HG03565 (cell line): Measurements from ENCODE around the gene STAB2.

Experiments
- ATAC-seq: cut with Tn5 transposase; IDR thresholded peaks from one replicate; pipeline ENCODE4 v1.9.1; 2021; ENCODE audit warnings: mild to moderate bottlenecking, moderate library complexity; ENCODE audit not compliant: unreplicated experiment

The STAB2 gene

DNA sequence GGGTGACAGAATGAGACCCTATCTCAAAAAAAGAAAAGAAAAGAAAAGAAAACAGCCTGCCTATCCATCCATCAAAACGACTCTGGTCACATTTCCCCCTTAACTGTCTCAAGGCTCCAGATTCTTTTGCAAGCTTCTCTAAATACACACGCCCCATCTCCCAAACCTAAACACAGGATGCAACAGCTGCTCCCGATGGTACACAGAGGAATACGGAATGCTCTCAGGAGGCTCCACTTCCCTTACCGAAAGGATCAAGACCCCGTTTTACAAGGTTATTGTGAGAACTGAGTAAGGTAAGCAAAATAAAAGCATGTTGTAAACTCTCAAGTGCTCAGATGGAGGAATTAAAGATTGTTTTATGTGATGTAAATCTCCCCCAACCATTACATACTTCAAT lies 191.7 kb downstream of the STAB2 start:
- ATAC-seq = no peak

DNA sequence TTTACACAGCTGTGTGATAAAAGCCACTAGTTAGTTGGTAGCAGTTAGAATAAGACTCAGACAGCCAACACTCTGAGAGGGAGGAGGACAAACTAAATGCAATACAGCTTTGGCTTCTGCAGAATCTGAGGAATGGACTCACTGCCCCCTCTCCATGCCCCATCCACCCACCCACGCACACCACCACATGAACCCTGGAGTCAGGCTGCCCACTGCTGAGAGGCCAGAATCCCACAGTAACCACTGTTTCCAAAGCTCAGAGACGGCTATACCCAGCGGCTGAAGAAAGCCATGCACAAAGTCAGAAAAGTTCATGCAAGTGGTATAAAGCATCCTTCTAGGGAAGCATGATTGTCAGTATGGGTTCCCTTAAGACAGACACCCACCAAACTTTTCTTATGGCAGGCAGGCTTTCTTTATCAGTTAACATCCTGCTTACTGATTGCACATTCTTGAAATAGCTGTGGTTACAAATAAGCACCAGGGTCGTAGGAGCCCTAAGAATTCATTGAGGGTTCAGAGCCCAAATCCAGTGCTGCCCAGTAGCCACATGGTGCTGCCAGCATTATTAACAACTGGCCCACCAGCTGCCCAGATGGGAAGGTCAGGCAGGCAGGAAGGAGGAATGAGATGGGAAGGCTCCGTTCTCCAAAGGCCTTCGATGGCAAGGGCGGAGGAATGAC lies 192.5 kb downstream of the STAB2 start:
- no peak for ATAC-seq

DNA sequence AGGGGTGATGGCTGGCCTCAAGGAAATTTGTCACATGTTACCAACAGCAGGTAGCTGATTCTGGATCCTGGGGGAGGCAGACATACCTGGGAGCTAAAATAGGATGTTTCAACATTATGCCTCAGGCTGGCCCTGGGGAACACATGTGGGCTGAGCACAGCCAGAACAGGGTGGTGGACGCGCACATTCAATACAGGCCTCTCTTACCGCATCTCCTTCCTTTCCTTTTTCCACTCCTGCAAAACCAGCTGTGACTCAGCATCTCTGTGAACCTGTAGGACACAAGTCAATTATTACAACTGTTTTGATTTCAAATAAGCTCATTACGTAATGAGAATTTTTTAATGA lies 193.0 kb downstream of the STAB2 start:
- no peak for ATAC-seq

- no peak for ATAC-seq
These were observed 193.9 kb downstream of the STAB2 start for GRCh38 chr12:103780992-103781391.

GRCh38 chr12:103782399-103782798 lies 195.3 kb downstream of the STAB2 start:
- ATAC-seq = no peak

GRCh38 chr12:103783744-103784664 lies 196.9 kb downstream of the STAB2 start:
- no peak for ATAC-seq

GRCh38 chr12:103785243-103786031 lies 198.4 kb downstream of the STAB2 start:
- no peak for ATAC-seq

DNA sequence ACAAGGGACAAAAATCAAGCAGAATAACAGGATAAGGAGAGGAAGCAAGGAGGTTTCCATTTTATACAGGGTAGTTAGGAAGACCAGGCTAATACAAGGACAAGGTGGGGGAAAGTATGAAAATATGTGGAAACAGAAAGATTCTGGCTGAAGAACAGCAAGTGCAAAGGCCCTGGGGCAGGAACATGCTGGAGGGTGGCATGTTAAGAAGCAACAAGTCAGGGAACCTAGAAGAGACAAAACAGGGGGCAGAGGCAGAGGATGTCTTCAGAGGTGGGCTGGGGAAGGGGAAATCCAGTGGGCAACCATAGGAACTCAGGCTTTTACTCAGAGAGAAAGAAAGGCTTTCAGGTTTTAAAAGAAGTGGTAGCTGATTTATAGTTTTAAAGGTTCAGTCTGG lies 199.1 kb downstream of the STAB2 start:
- no peak for ATAC-seq

- no peak for ATAC-seq
These were observed 204.4 kb downstream of the STAB2 start for GRCh38 chr12:103791350-103791920.

DNA sequence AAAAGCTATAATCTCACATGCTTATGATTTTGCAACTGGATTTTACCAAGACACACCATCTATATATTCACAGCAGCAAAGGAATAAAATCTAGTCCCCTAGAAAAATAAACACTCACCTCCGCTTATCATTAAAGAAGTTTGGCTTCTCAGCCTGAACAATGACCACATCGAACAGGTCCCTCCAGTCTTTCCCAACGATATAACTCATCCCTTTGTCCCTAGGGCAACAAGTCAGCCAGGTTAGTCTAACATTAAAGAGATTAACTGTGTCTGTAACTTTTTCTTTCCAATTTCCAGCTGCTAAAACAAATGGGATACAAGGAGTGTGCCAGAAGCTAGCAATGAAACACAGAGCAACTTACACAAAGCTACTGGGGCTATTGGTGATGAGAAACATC lies 206.0 kb downstream of the STAB2 start:
- no peak for ATAC-seq

DNA sequence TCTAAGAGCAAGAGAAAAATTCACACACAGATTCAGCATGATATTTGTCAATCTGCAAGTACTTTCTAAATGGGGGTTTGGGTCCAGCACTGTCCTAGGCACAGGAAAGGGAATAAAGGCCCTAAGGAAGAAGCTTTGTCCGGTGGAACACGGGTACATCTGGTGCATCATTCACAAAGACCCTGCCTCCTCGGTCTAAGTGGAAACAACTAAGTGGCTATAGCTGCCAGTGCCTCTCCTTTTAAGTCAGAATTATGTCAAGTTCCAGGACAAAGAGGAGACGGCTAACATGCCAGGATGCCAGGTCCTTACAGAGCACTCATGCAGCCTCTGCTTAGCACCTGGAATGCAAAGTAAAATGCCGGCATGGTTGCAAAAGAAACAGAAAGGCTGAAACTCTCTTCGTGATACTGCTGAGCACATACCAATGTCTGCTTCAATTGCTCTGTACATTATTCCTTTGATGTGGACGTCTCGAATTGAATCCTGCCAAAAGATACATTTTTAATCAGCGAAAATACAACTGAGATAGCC lies 206.5 kb downstream of the STAB2 start:
- ATAC-seq = no peak

DNA sequence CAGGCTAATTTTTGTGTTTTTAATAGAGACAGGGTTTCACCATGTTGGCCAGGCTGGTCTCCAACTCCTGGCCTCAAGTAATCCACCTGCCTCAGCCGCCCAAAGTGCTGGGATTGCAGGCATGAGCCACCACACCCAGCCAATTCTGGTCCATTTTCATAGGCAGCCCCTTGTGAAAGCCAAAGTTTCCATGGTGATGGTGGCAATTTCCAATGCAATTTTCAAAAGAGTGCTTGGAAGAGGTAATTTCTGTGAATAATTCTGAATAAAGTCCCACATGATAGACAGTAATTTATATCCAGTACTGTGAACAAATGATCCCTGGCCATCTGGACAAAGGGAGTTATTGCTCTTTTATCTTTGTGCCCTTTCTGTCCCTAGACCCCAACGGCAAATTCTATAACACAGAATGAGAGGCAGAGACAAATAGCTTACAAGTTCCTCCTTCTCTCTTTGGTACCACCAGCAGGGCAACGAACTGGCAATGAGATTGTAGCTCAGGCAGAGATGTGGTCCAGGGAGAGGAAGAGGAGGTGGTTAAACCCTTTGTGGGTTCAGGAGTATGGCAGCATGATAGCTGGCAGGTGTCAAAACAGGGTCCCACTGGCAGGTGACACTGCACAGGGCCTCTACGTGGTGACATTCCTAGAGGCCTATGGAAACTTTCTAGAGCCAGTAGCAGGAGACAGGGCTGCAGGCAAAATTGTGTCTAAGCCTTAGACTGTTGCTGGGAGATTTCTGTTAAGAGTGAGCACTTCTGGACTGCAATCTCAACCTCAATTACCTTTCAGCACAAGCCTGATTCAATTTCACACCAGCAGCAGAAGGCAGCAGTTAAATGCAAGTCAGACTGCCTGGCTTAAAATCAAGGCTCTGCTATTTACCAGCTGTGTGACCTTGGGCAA lies 207.5 kb downstream of the STAB2 start:
- no peak for ATAC-seq

DNA sequence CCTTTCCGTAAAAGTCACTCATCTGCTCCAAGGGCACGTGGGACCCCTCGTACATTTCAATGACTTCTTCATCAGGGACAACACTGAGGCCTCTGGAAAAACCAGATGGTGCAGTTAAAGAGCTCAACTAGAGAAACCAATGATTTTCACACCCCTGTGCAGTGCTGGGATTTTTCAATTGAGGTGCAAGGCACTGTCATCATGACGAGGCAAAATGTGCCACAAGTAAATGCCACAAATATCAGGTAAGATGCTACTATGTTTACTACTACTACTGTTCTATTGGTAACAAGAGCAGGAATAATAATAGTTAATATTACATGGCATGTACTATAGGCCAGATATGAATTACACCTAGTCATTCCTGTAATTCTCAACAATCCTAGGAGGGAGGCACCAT lies 211.5 kb downstream of the STAB2 start:
- ATAC-seq = no peak

GRCh38 chr12:103799504-103799856 lies 212.4 kb downstream of the STAB2 start:
- no peak for ATAC-seq

DNA sequence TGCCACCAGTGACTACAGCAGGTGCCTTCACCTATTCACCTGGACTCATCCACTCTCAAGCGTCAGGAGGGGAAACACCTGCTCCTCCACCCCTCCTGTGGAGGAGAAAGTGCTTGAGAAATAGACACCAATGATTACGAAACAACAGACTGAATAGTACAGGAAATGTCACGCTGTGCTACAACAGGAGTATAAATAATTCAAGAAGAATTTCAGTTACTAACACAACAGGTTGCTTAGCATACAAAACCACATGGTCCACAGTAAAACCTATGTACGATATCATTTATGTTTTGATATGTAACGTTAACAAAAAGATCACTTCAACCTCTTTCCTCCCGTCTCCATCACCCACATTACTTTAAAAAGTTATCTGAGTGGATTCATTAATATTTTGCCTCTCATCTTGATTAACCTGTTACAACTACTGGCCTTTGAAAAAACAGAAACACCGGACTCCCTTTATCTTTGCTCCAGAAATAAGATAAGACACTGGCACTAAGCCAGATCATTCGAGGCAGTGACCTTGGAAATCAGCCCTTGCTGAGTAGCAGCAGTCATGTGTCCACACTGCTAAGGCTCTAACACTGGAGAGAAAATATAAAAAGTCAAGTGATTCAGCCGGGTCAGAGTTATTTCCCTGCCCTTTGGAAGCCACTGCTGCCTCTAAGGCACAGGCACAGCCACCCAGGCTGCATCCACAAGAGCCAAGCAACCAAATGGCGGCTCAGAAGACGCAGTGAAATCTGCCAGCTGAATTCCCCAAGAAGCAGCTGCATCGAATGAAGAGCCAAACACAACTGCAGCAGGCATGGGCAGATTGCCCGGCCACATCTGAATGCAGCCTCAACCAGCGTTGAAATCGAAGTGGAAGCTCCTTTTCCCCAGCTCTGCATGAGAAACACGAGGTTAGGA lies 213.0 kb downstream of the STAB2 start:
- ATAC-seq = no peak

- ATAC-seq = no peak
These were observed 214.9 kb downstream of the STAB2 start for GRCh38 chr12:103801709-103802585.

GRCh38 chr12:103802586-103802886 lies 215.5 kb downstream of the STAB2 start:
- no peak for ATAC-seq

GRCh38 chr12:103803847-103804246 lies 216.8 kb downstream of the STAB2 start:
- ATAC-seq = no peak
